ENCODE data around the gene CD2.

The CD2 gene

DNA sequence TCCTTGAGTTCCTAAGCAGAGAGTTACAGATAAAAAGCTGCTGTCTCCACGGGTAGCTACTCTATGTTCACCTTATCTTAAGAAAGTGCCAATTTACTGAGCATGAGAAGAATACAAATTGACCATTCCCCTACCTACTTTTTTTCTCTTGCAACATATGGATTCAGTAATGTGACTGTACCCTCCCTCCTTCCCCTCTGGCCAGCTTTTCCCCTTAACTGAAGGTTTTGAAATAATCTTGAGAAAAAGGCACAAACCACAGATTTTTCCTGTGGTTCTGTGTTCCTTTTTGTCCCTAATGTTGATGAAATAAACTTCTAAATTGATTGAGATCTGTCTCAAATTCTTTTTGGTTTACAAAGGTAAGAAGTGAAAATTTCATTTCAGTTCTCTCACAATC, 2.6 kb upstream of the CD2 start:
- Histone ChIP-seq H3K9me3 (replicated peaks in 1 of 2; ENCODE audit: control insufficient read depth in 2 of 2, insufficient read depth in 1 of 2, low read depth in 1 of 2, low read length in 2 of 2) (peaks cover 8 to 9% of the 10 kb centered on the region in 2 donors), H3K4ac (ENCODE audit: low read length) (no peak overlapping the region), H3K4me2 (ENCODE audit: insufficient read depth, low read length, poor library complexity, severe bottlenecking) (no peak overlapping the region), H3K23ac (ENCODE audit: low read depth, low read length, poor library complexity) (no peak overlapping the region), H3K9ac (ENCODE audit: low read depth, low read length, poor library complexity) (no peak overlapping the region), H3K18ac (ENCODE audit: low read length) (no peak overlapping the region), H3K27ac (replicated peaks; ENCODE audit: low read length) (no peak overlapping the region), H2BK120ac (ENCODE audit: low read depth, low read length) (no peak overlapping the region), H2BK5ac (ENCODE audit: low read length) (no peak overlapping the region), H3K14ac (ENCODE audit: low read length) (no peak overlapping the region), H4K91ac (ENCODE audit: low read depth, low read length, poor library complexity) (no peak overlapping the region), H2BK15ac (ENCODE audit: low read length) (no peak overlapping the region), H2AFZ (ENCODE audit: low read length) (no peak overlapping the region), H4K8ac (ENCODE audit: low read depth, low read length) (no peak overlapping the region), H2BK12ac (ENCODE audit: low read length) (no peak overlapping the region), H3K27me3 (ENCODE audit: control insufficient read depth in 3 of 3, insufficient read depth in 3 of 3, low read depth in 1 of 3, low read length in 3 of 3) (peaks cover 0 to 8% (median 0%) of the 10 kb centered on the region in 3 experiments), H3K4me3 (ENCODE audit: low read length in 2 of 2) (no peak overlapping the region), H3K36me3 (replicated peaks in 1 of 2; ENCODE audit: control insufficient read depth in 2 of 2, insufficient read depth in 2 of 2, low read length in 2 of 2) (no peaks in the 10 kb centered on the region), H3K79me1 (ENCODE audit: low read depth, low read length) (peaks cover 2% of the 10 kb centered on the region), H2AK5ac (ENCODE audit: low read depth, low read length) (no peak overlapping the region), H3K4me1 (ENCODE audit: control insufficient read depth in 2 of 2, insufficient read depth in 1 of 2, low read depth in 1 of 2, low read length in 2 of 2) (no peaks in the 10 kb centered on the region)
- DNase-seq (ENCODE audit: low spot score): no peak
- WGBS, 2 donors (ENCODE audit: extremely low coverage in 2 of 2, insufficient read length in 2 of 2, insufficient replicate concordance in 1 of 2): no CpG with 5 or more reads among the region's 1 CpG

DNA sequence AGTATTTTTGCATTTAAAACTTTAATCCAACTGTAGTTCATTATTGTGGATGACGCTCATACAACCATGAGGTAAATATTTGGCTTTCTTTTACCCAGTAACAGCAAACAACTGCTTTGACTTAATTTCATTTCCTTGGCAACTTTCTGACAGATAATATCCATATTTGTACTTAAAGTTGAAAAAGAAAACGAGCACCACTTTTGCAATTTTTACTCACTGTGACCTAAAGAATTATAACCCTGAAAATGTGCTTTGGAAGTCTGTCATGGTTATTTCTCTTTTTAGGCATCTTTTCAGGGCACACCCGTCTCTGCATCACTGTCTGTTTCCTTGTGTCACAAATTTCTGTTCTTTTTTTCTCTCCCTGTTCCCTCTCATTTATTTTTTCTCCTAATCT, 918 bp upstream of the CD2 start:
- Histone ChIP-seq H3K18ac (ENCODE audit: low read length) (no peak overlapping the region), H2BK15ac (ENCODE audit: low read length) (no peak overlapping the region), H3K4me2 (ENCODE audit: insufficient read depth, low read length, poor library complexity, severe bottlenecking) (no peak overlapping the region), H3K9ac (ENCODE audit: low read depth, low read length, poor library complexity) (no peak overlapping the region), H2BK120ac (ENCODE audit: low read depth, low read length) (no peak overlapping the region), H3K9me3 (replicated peaks in 1 of 2; ENCODE audit: control insufficient read depth in 2 of 2, insufficient read depth in 1 of 2, low read depth in 1 of 2, low read length in 2 of 2) (peaks cover 5 to 7% of the 10 kb centered on the region in 2 donors), H3K79me1 (ENCODE audit: low read depth, low read length) (peaks cover 2% of the 10 kb centered on the region), H4K91ac (ENCODE audit: low read depth, low read length, poor library complexity) (no peak overlapping the region), H3K27me3 (ENCODE audit: control insufficient read depth in 3 of 3, insufficient read depth in 3 of 3, low read depth in 1 of 3, low read length in 3 of 3) (peaks cover 0 to 8% (median 0%) of the 10 kb centered on the region in 3 experiments), H3K27ac (replicated peaks; ENCODE audit: low read length) (no peak overlapping the region), H2AFZ (ENCODE audit: low read length) (no peak overlapping the region), H4K8ac (ENCODE audit: low read depth, low read length) (no peak overlapping the region), H2BK12ac (ENCODE audit: low read length) (no peak overlapping the region), H2BK5ac (ENCODE audit: low read length) (no peak overlapping the region), H3K23ac (ENCODE audit: low read depth, low read length, poor library complexity) (no peak overlapping the region), H3K4me1 (ENCODE audit: control insufficient read depth in 2 of 2, insufficient read depth in 1 of 2, low read depth in 1 of 2, low read length in 2 of 2) (no peaks in the 10 kb centered on the region), H2AK5ac (ENCODE audit: low read depth, low read length) (no peak overlapping the region), H3K4me3 (ENCODE audit: low read length in 2 of 2) (no peak overlapping the region), H3K4ac (ENCODE audit: low read length) (no peak overlapping the region), H3K14ac (ENCODE audit: low read length) (no peak overlapping the region), H3K36me3 (replicated peaks in 1 of 2; ENCODE audit: control insufficient read depth in 2 of 2, insufficient read depth in 2 of 2, low read length in 2 of 2) (no peaks in the 10 kb centered on the region)
- no CpG with 5 or more reads among the region's 3 CpGs for WGBS, 2 donors (ENCODE audit: extremely low coverage in 2 of 2, insufficient read length in 2 of 2, insufficient replicate concordance in 1 of 2)
- no peak for DNase-seq (ENCODE audit: low spot score)

DNA sequence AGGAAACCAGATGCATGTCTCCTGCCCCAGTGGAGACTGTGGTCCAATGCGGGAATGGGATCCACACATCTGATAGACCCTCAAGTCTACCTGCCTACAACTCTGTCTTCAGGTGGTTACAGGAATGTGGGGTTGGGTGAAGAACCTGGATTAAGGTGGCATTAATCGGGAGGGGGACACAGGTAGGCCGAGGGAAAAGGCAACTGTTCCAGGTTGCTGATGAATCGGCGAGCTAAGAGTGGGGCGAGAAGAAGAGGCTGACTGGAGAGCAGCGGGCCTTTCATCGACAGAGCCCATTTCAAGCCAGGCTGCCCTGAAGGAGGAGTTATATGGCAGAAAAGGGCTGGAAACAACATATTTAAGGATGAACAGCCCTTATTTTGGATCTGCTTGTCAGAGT, 836 bp downstream of the CD2 start:
- H3K4ac ChIP-seq (ENCODE audit: low read length): no peak overlapping the region
- no CpG with 5 or more reads among the region's 8 CpGs for WGBS, 2 donors (ENCODE audit: extremely low coverage in 2 of 2, insufficient read length in 2 of 2, insufficient replicate concordance in 1 of 2)
- H3K79me1 ChIP-seq (ENCODE audit: low read depth, low read length): peaks cover 2% of the 10 kb centered on the region
- no peak overlapping the region for H2AK5ac ChIP-seq (ENCODE audit: low read depth, low read length)
- H2BK5ac ChIP-seq (ENCODE audit: low read length): no peak overlapping the region
- H3K4me1 ChIP-seq (ENCODE audit: control insufficient read depth in 2 of 2, insufficient read depth in 1 of 2, low read depth in 1 of 2, low read length in 2 of 2): peaks cover 0 to 4% of the 10 kb centered on the region in 2 donors
- H3K27me3 ChIP-seq (ENCODE audit: control insufficient read depth in 3 of 3, insufficient read depth in 3 of 3, low read depth in 1 of 3, low read length in 3 of 3): peaks cover 0 to 12% (median 0%) of the 10 kb centered on the region in 3 experiments
- H3K9ac ChIP-seq (ENCODE audit: low read depth, low read length, poor library complexity): no peak overlapping the region
- peak overlapping the region; percentile 30 for H4K91ac ChIP-seq (ENCODE audit: low read depth, low read length, poor library complexity)
- H3K23ac ChIP-seq (ENCODE audit: low read depth, low read length, poor library complexity): no peak overlapping the region
- no peak overlapping the region for H2AFZ ChIP-seq (ENCODE audit: low read length)
- no peak overlapping the region for H3K27ac ChIP-seq (replicated peaks; ENCODE audit: low read length)
- H3K36me3 ChIP-seq (replicated peaks in 1 of 2; ENCODE audit: control insufficient read depth in 2 of 2, insufficient read depth in 2 of 2, low read length in 2 of 2): no peaks in the 10 kb centered on the region
- H4K8ac ChIP-seq (ENCODE audit: low read depth, low read length): peak overlapping the region; percentile 43
- H3K4me2 ChIP-seq (ENCODE audit: insufficient read depth, low read length, poor library complexity, severe bottlenecking): no peak overlapping the region
- no peak for DNase-seq (ENCODE audit: low spot score)
- no peak overlapping the region for H2BK15ac ChIP-seq (ENCODE audit: low read length)
- H3K9me3 ChIP-seq (replicated peaks in 1 of 2; ENCODE audit: control insufficient read depth in 2 of 2, insufficient read depth in 1 of 2, low read depth in 1 of 2, low read length in 2 of 2): no peaks in the 10 kb centered on the region
- no peak overlapping the region for H3K14ac ChIP-seq (ENCODE audit: low read length)
- H3K18ac ChIP-seq (ENCODE audit: low read length): peak overlapping the region; percentile 13
- no peak overlapping the region for H3K4me3 ChIP-seq (ENCODE audit: low read length in 2 of 2)
- H2BK120ac ChIP-seq (ENCODE audit: low read depth, low read length): no peak overlapping the region
- no peak overlapping the region for H2BK12ac ChIP-seq (ENCODE audit: low read length)

DNA sequence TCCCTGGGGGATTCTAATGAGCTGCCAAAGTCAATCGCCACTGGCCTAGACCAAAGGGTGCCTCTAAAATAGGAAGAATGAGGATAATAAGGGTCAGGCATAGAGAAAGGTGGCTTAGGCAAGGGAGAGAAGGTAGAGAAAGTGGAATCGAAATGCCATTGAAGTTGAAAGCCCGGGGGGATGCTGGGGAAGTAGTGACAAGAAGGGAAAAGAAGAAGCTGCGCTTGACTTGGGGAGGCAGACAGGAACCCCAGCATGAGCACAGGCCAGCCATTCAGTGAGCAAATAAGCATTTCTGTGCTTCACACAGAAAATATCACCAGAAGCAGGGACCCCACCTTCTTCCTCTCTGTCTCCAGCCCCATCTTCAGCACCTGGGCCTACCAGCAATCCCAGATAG, 1.5 kb downstream of the CD2 start:
- Histone ChIP-seq H3K14ac (ENCODE audit: low read length) (no peak overlapping the region), H3K4ac (ENCODE audit: low read length) (no peak overlapping the region), H3K79me1 (ENCODE audit: low read depth, low read length) (peaks cover 2% of the 10 kb centered on the region), H3K27me3 (ENCODE audit: control insufficient read depth in 3 of 3, insufficient read depth in 3 of 3, low read depth in 1 of 3, low read length in 3 of 3) (peaks cover 0 to 12% (median 0%) of the 10 kb centered on the region in 3 experiments), H3K27ac (replicated peaks; ENCODE audit: low read length) (no peak overlapping the region), H3K9ac (ENCODE audit: low read depth, low read length, poor library complexity) (no peak overlapping the region), H3K4me2 (ENCODE audit: insufficient read depth, low read length, poor library complexity, severe bottlenecking) (no peak overlapping the region), H2AFZ (ENCODE audit: low read length) (no peak overlapping the region), H3K23ac (ENCODE audit: low read depth, low read length, poor library complexity) (no peak overlapping the region), H4K8ac (ENCODE audit: low read depth, low read length) (no peak overlapping the region), H3K4me1 (ENCODE audit: control insufficient read depth in 2 of 2, insufficient read depth in 1 of 2, low read depth in 1 of 2, low read length in 2 of 2) (peaks cover 0 to 4% of the 10 kb centered on the region in 2 donors), H2BK12ac (ENCODE audit: low read length) (no peak overlapping the region), H3K9me3 (replicated peaks in 1 of 2; ENCODE audit: control insufficient read depth in 2 of 2, insufficient read depth in 1 of 2, low read depth in 1 of 2, low read length in 2 of 2) (no peaks in the 10 kb centered on the region), H3K36me3 (replicated peaks in 1 of 2; ENCODE audit: control insufficient read depth in 2 of 2, insufficient read depth in 2 of 2, low read length in 2 of 2) (no peaks in the 10 kb centered on the region), H2AK5ac (ENCODE audit: low read depth, low read length) (no peak overlapping the region), H4K91ac (ENCODE audit: low read depth, low read length, poor library complexity) (no peak overlapping the region), H2BK5ac (ENCODE audit: low read length) (no peak overlapping the region), H2BK15ac (ENCODE audit: low read length) (no peak overlapping the region), H2BK120ac (ENCODE audit: low read depth, low read length) (no peak overlapping the region), H3K4me3 (ENCODE audit: low read length in 2 of 2) (no peak overlapping the region), H3K18ac (ENCODE audit: low read length) (no peak overlapping the region)
- WGBS, 2 donors (ENCODE audit: extremely low coverage in 2 of 2, insufficient read length in 2 of 2, insufficient replicate concordance in 1 of 2): no CpG with 5 or more reads among the region's 4 CpGs
- no peak for DNase-seq (ENCODE audit: low spot score)
